Adrenal gland (tissue), 12 donors: ENCODE results near the gene DOCK8. TPM values are rescaled to one million over a fixed set of nuclear protein-coding genes. Genes with fewer than 3 reads are reported as not detected.

ENCODE experiments used
- DNase-seq, 7 donors: peaks; one replicate each; pipeline ENCODE4 v3.0.0-alpha.2; 2019 to 2020
- H3K27ac ChIP-seq, 5 donors: fragments of 200-600 bp; sonication (generic) in 4 of 5; 1 replicate in 3 of 5; 2 replicates in 2 of 5; pipeline versions ENCODE4 v1.5.1 to v1.8.0; 2016 to 2020; ENCODE audit warnings: mild to moderate bottlenecking in 1 of 5
- H3K27me3 ChIP-seq: fragments of 200-600 bp; 2 replicates; pipeline ENCODE4 v1.8.0; 2021
- H3K36me3 ChIP-seq, 2 donors: fragments of 200-600 bp; replicated peaks in 1 of 2; 1 replicate in 1 of 2; 2 replicates in 1 of 2; pipeline versions ENCODE4 v1.5.1 to v1.8.0; 2018 to 2022
- H3K4me1 ChIP-seq, 2 donors: fragments of 200-600 bp; replicated peaks in 1 of 2; 1 replicate in 1 of 2; 2 replicates in 1 of 2; pipeline versions ENCODE4 v1.5.1 to v1.8.0; 2018 to 2021
- H3K4me3 ChIP-seq, 4 donors: fragments of 200-600 bp; sonication (generic) in 3 of 4; one replicate each; pipeline ENCODE4 v1.5.1; 2016 to 2018
- H3K9me3 ChIP-seq, 3 donors: fragments of 200-600 bp; sonication (generic) in 1 of 3; replicated peaks in 1 of 3; 1 replicate in 2 of 3; 2 replicates in 1 of 3; pipeline versions ENCODE4 v1.5.1 to v1.8.0; 2016 to 2021
- POLR2A ChIP-seq, 2 donors: fragments of 450-650 bp; IDR thresholded peaks; one replicate each; pipeline ENCODE4 v1.6.1; 2017; ENCODE audit warnings: antibody characterized with exemption in 2 of 2, mild to moderate bottlenecking in 2 of 2, moderate library complexity in 1 of 2
- WGBS, 4 donors: extraction: QIAGEN DNeasy Blood & Tissue Kit in 2 of 4; methylation state at CpG; one replicate each; pipeline versions ENCODE4 v1.1.5 to v1.1.7; 2013 to 2017; 5-methylcytosine and 5-hydroxymethylcytosine counted together
- intact Hi-C, 2 donors: fragments of 100-400 bp; cut with DNase I; formaldehyde crosslinking; loops; one replicate each; pipeline versions ENCODE4 v1.14.1 to v1.15.0; 2022 to 2023
- polyA plus RNA-seq, 3 donors: library from polyadenylated mRNA; stranded (reverse); fragments of 200-250 nt in 2 of 3; fragments of 350-450 nt in 1 of 3; fragmentation: Illumina TruSeq in 1 of 3; extraction: RNeasy Lipid Tissue Mini Kit (QIAGEN cat#74804) in 1 of 3; gene quantifications; one replicate each; pipeline ENCODE4 v1.2.3, GENCODE V29; 2013 to 2014
- total RNA-seq, 9 donors: library from RNA; depleted of rRNA in 4 of 9; stranded (reverse); fragments of >200 nt in 4 of 9; fragments of 120-200 nt in 1 of 9; fragmentation: NEBNext Ultra II Directional in 1 of 9; extraction: Animal tissue kit (Norgen Biotek cat#: 25700) in 1 of 9; gene quantifications; one replicate each; pipeline versions ENCODE4 v1.1.0 to v1.2.4, GENCODE V29; 2013 to 2023
- TF ChIP-seq, protein P1 (sequence below), 6 experiments: fragments of 450-650 bp in 4 of 6; fragments of 200-600 bp in 2 of 6; sonication (generic) in 1 of 6; IDR thresholded peaks; 1 replicate in 5 of 6; 2 replicates in 1 of 6; pipeline versions ENCODE4 v1.5.1 to v1.8.0; 2016 to 2021; ENCODE audit warnings: antibody characterized with exemption in 6 of 6, mild to moderate bottlenecking in 2 of 6, moderate library complexity in 1 of 6
- donor health status: healthy with polysubstance abuse.
- donor health status: Bipolar disorder and iron deficiency.
- donor health status: DM: yes; HTN: yes; CAD: no.
- donor health status: DM: no; HTN: no; CAD: no.
- donor health status: DM: no; HTN: no; CAD: no.
- donor health status: DM: yes; HTN: yes; CAD: no.

The DOCK8 gene
- total and polyA plus RNA-seq, 12 donors: 8.3 to 134 (median 40.5) TPM

DNA sequence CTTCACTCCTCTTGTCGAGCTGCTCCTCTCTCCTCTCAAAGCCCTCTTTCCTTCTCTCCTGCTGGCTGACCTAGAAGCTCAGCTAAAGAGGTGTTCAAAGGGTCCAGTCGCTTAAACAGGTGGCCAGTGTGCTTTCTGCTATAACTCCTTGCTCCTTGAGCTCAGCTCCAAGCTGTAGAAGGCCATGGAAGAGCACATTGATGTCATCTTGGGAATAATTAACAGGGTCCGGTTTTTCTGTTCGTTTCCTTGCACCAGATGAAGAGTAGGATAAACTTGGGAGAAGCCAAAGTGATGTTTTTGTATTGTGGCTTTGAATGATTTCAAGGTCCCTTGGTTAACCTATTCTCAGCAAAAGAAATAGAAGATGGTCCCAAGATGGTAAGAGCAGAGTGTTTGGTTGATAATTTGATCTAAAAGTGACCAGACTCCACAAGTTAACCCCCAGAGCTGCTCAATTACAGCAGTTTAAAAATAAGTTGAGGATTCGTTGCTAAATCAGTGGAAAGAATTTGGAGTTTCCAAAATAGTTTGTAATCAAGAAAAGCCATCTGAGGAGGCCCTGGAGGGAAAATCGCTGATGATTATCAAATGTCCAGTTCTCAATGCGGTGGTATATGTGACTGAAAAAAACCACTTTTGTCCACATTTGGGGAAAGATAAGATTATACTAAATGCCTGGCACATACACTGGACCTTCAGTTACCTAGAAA is 148.1 kb downstream of the DOCK8 start:
- no peak for DNase-seq
- WGBS, 4 donors: 82 to 93% (median 89%) methylated on average over 7 of the region's 7 CpGs
- no peak for TF ChIP-seq POLR2A (IDR thresholded peaks at IDR 0.05)
- TF ChIP-seq, protein P1, sequence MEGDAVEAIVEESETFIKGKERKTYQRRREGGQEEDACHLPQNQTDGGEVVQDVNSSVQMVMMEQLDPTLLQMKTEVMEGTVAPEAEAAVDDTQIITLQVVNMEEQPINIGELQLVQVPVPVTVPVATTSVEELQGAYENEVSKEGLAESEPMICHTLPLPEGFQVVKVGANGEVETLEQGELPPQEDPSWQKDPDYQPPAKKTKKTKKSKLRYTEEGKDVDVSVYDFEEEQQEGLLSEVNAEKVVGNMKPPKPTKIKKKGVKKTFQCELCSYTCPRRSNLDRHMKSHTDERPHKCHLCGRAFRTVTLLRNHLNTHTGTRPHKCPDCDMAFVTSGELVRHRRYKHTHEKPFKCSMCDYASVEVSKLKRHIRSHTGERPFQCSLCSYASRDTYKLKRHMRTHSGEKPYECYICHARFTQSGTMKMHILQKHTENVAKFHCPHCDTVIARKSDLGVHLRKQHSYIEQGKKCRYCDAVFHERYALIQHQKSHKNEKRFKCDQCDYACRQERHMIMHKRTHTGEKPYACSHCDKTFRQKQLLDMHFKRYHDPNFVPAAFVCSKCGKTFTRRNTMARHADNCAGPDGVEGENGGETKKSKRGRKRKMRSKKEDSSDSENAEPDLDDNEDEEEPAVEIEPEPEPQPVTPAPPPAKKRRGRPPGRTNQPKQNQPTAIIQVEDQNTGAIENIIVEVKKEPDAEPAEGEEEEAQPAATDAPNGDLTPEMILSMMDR (IDR thresholded peaks at IDR 0.05): no peak
- intact Hi-C loops: no loop called here
- Histone ChIP-seq H3K4me3 (no peak overlapping the region), H3K27ac (peak overlapping the region in 2 of 5 donors; percentile 42 to 52), H3K4me1 (peaks cover 5 to 25% of the 10 kb centered on the region in 2 donors), H3K27me3 (no peaks in the 10 kb centered on the region), H3K9me3 (no peaks in the 10 kb centered on the region), H3K36me3 (peaks cover 0 to under 1% of the 10 kb centered on the region in 2 donors)

GRCh38 chr9:363274-363612 is 148.6 kb downstream of the DOCK8 start:
- TF ChIP-seq, protein P1 (IDR thresholded peaks at IDR 0.05): no peak
- TF ChIP-seq POLR2A (IDR thresholded peaks at IDR 0.05): no peak
- no peaks in the 10 kb centered on the region for H3K27me3 ChIP-seq
- peaks cover 0 to 6% of the 10 kb centered on the region in 2 donors for H3K36me3 ChIP-seq
- H3K4me3 ChIP-seq: no peak overlapping the region
- H3K27ac ChIP-seq: peak overlapping the region in 1 of 5 donors; percentile 52
- H3K9me3 ChIP-seq: no peaks in the 10 kb centered on the region
- DNase-seq: no peak
- 72 to 78% (median 75%) methylated on average over 5 of the region's 5 CpGs for WGBS, 4 donors
- intact Hi-C loops: no loop called here
- H3K4me1 ChIP-seq: peaks cover 0 to 20% of the 10 kb centered on the region in 2 donors

DNA sequence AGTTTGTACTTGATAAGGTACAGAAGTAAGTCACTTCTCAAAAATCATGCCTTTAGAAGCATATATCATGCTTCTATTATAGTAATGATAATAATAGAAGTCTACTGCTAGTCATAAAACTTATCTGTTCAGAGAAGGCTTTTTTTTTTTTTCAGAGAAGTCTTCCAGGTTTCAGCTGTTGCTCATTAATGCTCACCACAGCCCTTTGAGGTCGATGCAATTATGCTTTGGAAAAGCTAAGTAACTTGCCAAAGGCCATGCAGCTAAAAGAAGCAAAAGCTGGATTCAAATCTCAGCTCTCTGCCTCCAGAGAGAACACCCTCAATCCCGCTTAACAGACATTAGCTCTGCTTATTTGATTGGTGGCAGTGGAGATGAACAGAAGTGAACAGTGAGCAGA is 150.8 kb downstream of the DOCK8 start:
- no peaks in the 10 kb centered on the region for H3K9me3 ChIP-seq
- no peak for TF ChIP-seq POLR2A (IDR thresholded peaks at IDR 0.05)
- TF ChIP-seq, protein P1 (IDR thresholded peaks at IDR 0.05): no peak
- no peak overlapping the region for H3K27ac ChIP-seq
- H3K27me3 ChIP-seq: no peaks in the 10 kb centered on the region
- no peak overlapping the region for H3K4me3 ChIP-seq
- DNase-seq: peak in 1 of 7 donors; percentile 0
- H3K4me1 ChIP-seq: peaks cover 0 to 20% of the 10 kb centered on the region in 2 donors
- peaks cover 0 to 18% of the 10 kb centered on the region in 2 donors for H3K36me3 ChIP-seq
- intact Hi-C loops: no loop called here
- WGBS, 4 donors: 59 to 67% (median 62%) methylated on average over 2 of the region's 2 CpGs

DNA sequence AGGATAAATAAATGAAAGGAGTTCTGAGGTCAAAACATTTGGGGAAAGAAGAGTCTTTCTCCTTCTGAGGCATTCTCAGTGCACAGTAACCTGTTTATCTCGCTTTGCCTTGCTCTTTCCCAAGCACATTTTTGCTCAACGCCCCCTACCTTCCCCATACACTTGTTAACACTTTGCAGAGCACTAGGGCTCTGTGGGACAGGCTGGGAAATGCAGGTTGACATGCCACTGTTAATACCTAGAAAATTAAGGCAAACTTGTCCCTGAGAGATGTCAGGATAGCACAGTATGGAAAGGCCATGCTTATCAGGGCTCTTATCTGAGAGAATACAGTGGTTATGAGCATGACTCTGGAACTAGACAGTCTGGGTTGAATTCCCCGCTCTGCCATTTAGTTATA is 152.0 kb downstream of the DOCK8 start:
- WGBS, 4 donors: 88 to 95% (median 93%) methylated on average over 3 of the region's 3 CpGs
- Histone ChIP-seq H3K4me3 (no peak overlapping the region), H3K27me3 (no peaks in the 10 kb centered on the region), H3K4me1 (peaks cover 6 to 22% of the 10 kb centered on the region in 2 donors), H3K9me3 (no peaks in the 10 kb centered on the region), H3K36me3 (peaks cover 0 to 18% of the 10 kb centered on the region in 2 donors), H3K27ac (no peak overlapping the region)
- no peak for TF ChIP-seq POLR2A (IDR thresholded peaks at IDR 0.05)
- TF ChIP-seq, protein P1 (IDR thresholded peaks at IDR 0.05): no peak
- DNase-seq: no peak
- intact Hi-C loops: no loop called here
